Nephron (organoid): ENCODE data around the gene AGAP5.

Experiments
- H3K27ac Mint-ChIP-seq, 3 experiments: 2 replicates each; pipeline ENCODE4 v1.8.0; 2020; ENCODE audit warnings: mixed read lengths in 3 of 3, mild to moderate bottlenecking in 2 of 3, moderate library complexity in 1 of 3
- H3K27me3 Mint-ChIP-seq: 2 replicates; pipeline ENCODE4 v1.8.0; 2021; ENCODE audit warnings: low read depth, mild to moderate bottlenecking, moderate library complexity, mixed read lengths
- H3K36me3 Mint-ChIP-seq: 2 replicates; pipeline ENCODE4 v1.8.0; 2020; ENCODE audit warnings: low read depth, mixed read lengths
- H3K4me1 Mint-ChIP-seq: 2 replicates; pipeline ENCODE4 v1.8.0; 2020; ENCODE audit warnings: mixed read lengths
- H3K4me3 Mint-ChIP-seq, 3 experiments: 2 replicates each; pipeline ENCODE4 v1.8.0; 2020; ENCODE audit warnings: mild to moderate bottlenecking in 3 of 3, mixed read lengths in 3 of 3, moderate library complexity in 2 of 3
- H3K9me3 Mint-ChIP-seq: 2 replicates; pipeline ENCODE4 v1.8.0; 2020; ENCODE audit warnings: mixed read lengths
- CTCF ChIP-seq, 3 experiments: fragments of 200-600 bp; sonication (generic); IDR thresholded peaks; one replicate each; pipeline ENCODE4 v1.5.0; 2021; ENCODE audit warnings: antibody characterized with exemption in 3 of 3; ENCODE audit not compliant: unreplicated experiment in 3 of 3

Gene AGAP5

GRCh38 chr10:73650537-73651331 is 47.2 kb downstream of the AGAP5 start:
- H3K4me3 Mint-ChIP-seq = peak overlapping the region; percentile 57 to 86 (median 78)
- no peak for TF ChIP-seq CTCF (IDR thresholded peaks at IDR 0.05; ENCODE audit: unreplicated experiment in 3 of 3)
- H3K27me3 Mint-ChIP-seq = no peaks in the 10 kb centered on the region
- peak overlapping the region; percentile 64 to 94 (median 79) for H3K27ac Mint-ChIP-seq
- H3K9me3 Mint-ChIP-seq = no peaks in the 10 kb centered on the region
- H3K36me3 Mint-ChIP-seq = no peaks in the 10 kb centered on the region
- H3K4me1 Mint-ChIP-seq = peaks cover 52% of the 10 kb centered on the region

GRCh38 chr10:73649876-73650536 is 47.9 kb downstream of the AGAP5 start:
- no peaks in the 10 kb centered on the region for H3K27me3 Mint-ChIP-seq
- peaks cover 57% of the 10 kb centered on the region for H3K4me1 Mint-ChIP-seq
- no peaks in the 10 kb centered on the region for H3K9me3 Mint-ChIP-seq
- H3K27ac Mint-ChIP-seq = peak overlapping the region in 2 of 3 experiments; percentile 64 to 94
- H3K4me3 Mint-ChIP-seq = peak overlapping the region; percentile 63 to 86 (median 78)
- TF ChIP-seq CTCF (IDR thresholded peaks at IDR 0.05; ENCODE audit: unreplicated experiment in 3 of 3) = no peak
- no peaks in the 10 kb centered on the region for H3K36me3 Mint-ChIP-seq

GRCh38 chr10:73648975-73649829 is 48.7 kb downstream of the AGAP5 start:
- Mint-ChIP-seq H3K27me3 (no peaks in the 10 kb centered on the region), H3K36me3 (no peaks in the 10 kb centered on the region), H3K9me3 (no peaks in the 10 kb centered on the region), H3K4me3 (peak overlapping the region; percentile 63 to 86 (median 78)), H3K27ac (peak overlapping the region in 2 of 3 experiments; percentile 5 to 21), H3K4me1 (peaks cover 56% of the 10 kb centered on the region)
- TF ChIP-seq CTCF (IDR thresholded peaks at IDR 0.05; ENCODE audit: unreplicated experiment in 3 of 3) = no peak

GRCh38 chr10:73647875-73648651 is 49.8 kb downstream of the AGAP5 start:
- Mint-ChIP-seq H3K4me3 (peak overlapping the region; percentile 63 to 86 (median 78)), H3K27me3 (no peaks in the 10 kb centered on the region), H3K4me1 (peaks cover 51% of the 10 kb centered on the region), H3K27ac (peak overlapping the region in 1 of 3 experiments; percentile 88), H3K9me3 (no peaks in the 10 kb centered on the region), H3K36me3 (no peaks in the 10 kb centered on the region)
- TF ChIP-seq CTCF (IDR thresholded peaks at IDR 0.05; ENCODE audit: unreplicated experiment in 3 of 3) = no peak

GRCh38 chr10:73647211-73647874 is 50.6 kb downstream of the AGAP5 start:
- no peak for TF ChIP-seq CTCF (IDR thresholded peaks at IDR 0.05; ENCODE audit: unreplicated experiment in 3 of 3)
- Mint-ChIP-seq H3K27me3 (no peaks in the 10 kb centered on the region), H3K4me1 (peaks cover 44% of the 10 kb centered on the region)

More at GRCh38 chr10:73647211-73647874, 50.6 kb downstream of the AGAP5 start:
- Mint-ChIP-seq H3K9me3 (no peaks in the 10 kb centered on the region), H3K27ac (peak overlapping the region; percentile 45 to 93 (median 88)), H3K36me3 (no peaks in the 10 kb centered on the region), H3K4me3 (peak overlapping the region; percentile 63 to 86 (median 78))
